CD4-positive, alpha-beta T cell treated with Interleukin-4 for 4 hours (primary cell): ENCODE results near the gene RHOD.

Source experiments
- DNase-seq: peaks from one replicate; pipeline ENCODE4 v3.0.0-alpha.2; 2020

RHOD gene

DNA sequence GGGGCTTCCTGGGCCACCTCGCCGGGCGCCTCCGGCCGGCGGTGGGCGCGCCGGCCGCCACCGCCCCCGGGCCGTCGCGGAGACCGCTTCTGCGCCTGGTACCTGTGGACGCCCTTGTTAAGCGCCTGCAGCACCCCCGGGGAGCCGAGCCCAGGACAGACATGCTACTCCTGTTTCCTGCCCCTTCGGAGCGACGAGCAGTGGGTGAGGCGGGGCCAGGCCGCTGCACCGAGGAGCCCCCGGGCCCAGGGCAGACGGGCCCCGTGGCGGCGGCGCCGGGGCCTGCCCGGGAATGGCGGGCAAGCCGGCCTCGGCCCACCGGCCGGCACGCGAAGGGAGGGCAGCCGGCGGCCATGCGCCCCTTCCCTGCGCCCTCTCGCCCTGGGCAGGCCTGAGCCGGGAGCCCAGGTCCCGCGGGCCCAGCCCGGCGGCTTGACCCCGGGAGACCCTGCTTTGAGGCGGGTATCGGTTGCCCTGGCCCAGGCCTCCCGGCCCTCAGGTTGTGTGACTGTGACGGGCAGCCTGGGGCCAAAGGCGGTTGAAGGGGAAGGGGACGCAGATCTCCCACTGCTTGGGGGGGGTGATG lies 61.6 kb downstream of the RHOD start:
- DNase-seq = peak; percentile 33

GRCh38 chr11:67118801-67119584 lies 62.3 kb downstream of the RHOD start, which contains the start of gene KDM2A:
Gene KDM2A (plus strand): TSS chr11:67119263. CDS start chr11:67121317, 2,054 bp downstream.
- peak; percentile 99 for DNase-seq

- DNase-seq = no peak
These were observed 63.1 kb downstream of the RHOD start for GRCh38 chr11:67119585-67120391.

- no peak for DNase-seq
These were observed 63.8 kb downstream of the RHOD start for GRCh38 chr11:67120456-67120855.

- peak; percentile 23 for DNase-seq
These were observed 64.4 kb downstream of the RHOD start for GRCh38 chr11:67120881-67121710.
